Mucosa of rectum (tissue), 2 donors: ENCODE data around the gene SYTL3.
A peak's percentile ranks its signal among the peaks of the same experiment; 100 is the strongest.
"Not testable (repeated sequence)": the region's sequence is repeated elsewhere in the genome, so short reads cannot be mapped to it uniquely, and the experiment has no call there.

Experiments
- H3K27ac ChIP-seq, 2 donors: one replicate each; pipeline ENCODE4 v1.7.0; 2013; ENCODE audit warnings: inconsistent platforms in 2 of 2, low read depth in 2 of 2, low read length in 2 of 2
- H3K27me3 ChIP-seq, 2 donors: one replicate each; pipeline ENCODE4 v1.7.0; 2013; ENCODE audit warnings: low read length in 2 of 2; ENCODE audit not compliant: control insufficient read depth in 2 of 2, insufficient read depth in 2 of 2
- H3K36me3 ChIP-seq, 2 donors: one replicate each; pipeline ENCODE4 v1.7.0; 2013; ENCODE audit warnings: low read length in 2 of 2; ENCODE audit not compliant: control insufficient read depth in 2 of 2, insufficient read depth in 2 of 2
- H3K4me1 ChIP-seq, 2 donors: one replicate each; pipeline ENCODE4 v1.7.0; 2013; ENCODE audit warnings: low read length in 2 of 2, mild to moderate bottlenecking in 1 of 2; ENCODE audit not compliant: control insufficient read depth in 2 of 2, insufficient read depth in 2 of 2
- H3K4me3 ChIP-seq, 2 donors: one replicate each; pipeline ENCODE4 v1.7.0; 2013; ENCODE audit warnings: low read length in 2 of 2
- H3K9ac ChIP-seq, 2 donors: one replicate each; pipeline ENCODE4 v1.7.0; 2013; ENCODE audit warnings: low read length in 2 of 2, low read depth in 1 of 2, mild to moderate bottlenecking in 1 of 2
- H3K9me3 ChIP-seq, 2 donors: one replicate each; pipeline ENCODE4 v1.7.0; 2013; ENCODE audit warnings: low read length in 2 of 2; ENCODE audit not compliant: control insufficient read depth in 2 of 2
- donor health status: healthy.
- donor health status: Normal muscosa, but diverticular disease.

SYTL3 gene

GRCh38 chr6:158649289-158650143, at the start of gene SYTL3:
TSS of gene SYTL3 (plus strand) at chr6:158650054. CDS start at chr6:158663269, 13,215 bp downstream.
- Histone ChIP-seq H3K9me3 (no peaks in the 10 kb centered on the region), H3K4me3 (peak within 1 kb of the TSS in 1 of 2 donors; percentile 50)

GRCh38 chr6:158603261-158604047, 46.4 kb upstream of the SYTL3 start:
- no peaks in the 10 kb centered on the region for H3K9me3 ChIP-seq
- H3K4me1 ChIP-seq = no peaks in the 10 kb centered on the region
- no peak overlapping the region for H3K9ac ChIP-seq
- peaks cover 32 to 51% of the 10 kb centered on the region in 2 donors for H3K36me3 ChIP-seq
- H3K27ac ChIP-seq = no peak overlapping the region
- no peak overlapping the region for H3K4me3 ChIP-seq
- no peaks in the 10 kb centered on the region for H3K27me3 ChIP-seq

More at GRCh38 chr6:158649289-158650143, at the start of gene SYTL3:
- Histone ChIP-seq H3K27ac (peak within 1 kb of the TSS; percentile 46 to 74), H3K27me3 (no peaks in the 10 kb centered on the region), H3K9ac (peak within 1 kb of the TSS; percentile 0 to 24), H3K36me3 (no peaks in the 10 kb centered on the region), H3K4me1 (peaks cover 8 to 9% of the 10 kb centered on the region in 2 donors)

- peaks cover 30 to 53% of the 10 kb centered on the region in 2 donors for H3K36me3 ChIP-seq
- no peaks in the 10 kb centered on the region for H3K27me3 ChIP-seq
- no peaks in the 10 kb centered on the region for H3K9me3 ChIP-seq
- H3K9ac ChIP-seq = no peak overlapping the region
- H3K4me3 ChIP-seq = no peak overlapping the region
- no peak overlapping the region for H3K27ac ChIP-seq
- H3K4me1 ChIP-seq = no peaks in the 10 kb centered on the region
Measured at GRCh38 chr6:158604048-158604406, 45.8 kb upstream of the SYTL3 start.

DNA sequence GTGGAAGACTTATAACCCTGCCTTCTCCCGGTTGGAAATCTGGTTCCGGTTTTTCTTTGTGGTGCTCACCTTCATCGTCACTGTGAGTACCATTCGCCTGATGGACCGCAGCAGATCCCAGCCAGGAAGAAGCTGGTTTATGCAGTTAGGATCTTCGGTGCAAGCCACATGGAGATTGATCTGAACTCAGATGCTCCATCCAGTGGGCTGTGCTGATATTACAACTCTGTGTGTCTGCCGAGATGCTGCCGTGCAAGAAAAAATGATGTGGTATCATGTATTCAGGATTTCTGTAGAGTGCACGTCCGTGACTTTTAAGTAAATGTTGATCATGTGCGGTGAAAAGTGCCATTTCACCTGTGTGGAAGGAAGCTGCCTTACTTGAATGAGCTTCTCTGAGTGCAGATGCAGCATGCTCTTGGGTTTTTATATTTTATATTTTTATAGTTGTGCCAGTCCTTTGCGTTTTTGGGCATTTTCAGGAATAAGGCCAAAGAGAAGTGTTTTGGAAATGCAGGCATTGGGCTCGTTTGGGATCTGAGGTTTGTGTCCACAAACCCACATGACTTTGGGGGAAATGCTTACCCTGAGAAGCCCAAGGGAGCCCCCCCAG, 44.5 kb upstream of the SYTL3 start:
- no peak overlapping the region for H3K9ac ChIP-seq
- no peak overlapping the region for H3K4me3 ChIP-seq
- H3K27me3 ChIP-seq = no peaks in the 10 kb centered on the region
- peaks cover 39 to 56% of the 10 kb centered on the region in 2 donors for H3K36me3 ChIP-seq
- no peaks in the 10 kb centered on the region for H3K4me1 ChIP-seq
- no peak overlapping the region for H3K27ac ChIP-seq
- H3K9me3 ChIP-seq = no peaks in the 10 kb centered on the region

- H3K9me3 ChIP-seq, H3K4me1 ChIP-seq, H3K4me3 ChIP-seq, H3K27ac ChIP-seq, H3K27me3 ChIP-seq, H3K9ac ChIP-seq: not testable (repeated sequence)
- H3K36me3 ChIP-seq = peaks cover 45 to 60% of the 10 kb centered on the region in 2 donors
Measured at GRCh38 chr6:158606011-158606410, 43.8 kb upstream of the SYTL3 start.

DNA sequence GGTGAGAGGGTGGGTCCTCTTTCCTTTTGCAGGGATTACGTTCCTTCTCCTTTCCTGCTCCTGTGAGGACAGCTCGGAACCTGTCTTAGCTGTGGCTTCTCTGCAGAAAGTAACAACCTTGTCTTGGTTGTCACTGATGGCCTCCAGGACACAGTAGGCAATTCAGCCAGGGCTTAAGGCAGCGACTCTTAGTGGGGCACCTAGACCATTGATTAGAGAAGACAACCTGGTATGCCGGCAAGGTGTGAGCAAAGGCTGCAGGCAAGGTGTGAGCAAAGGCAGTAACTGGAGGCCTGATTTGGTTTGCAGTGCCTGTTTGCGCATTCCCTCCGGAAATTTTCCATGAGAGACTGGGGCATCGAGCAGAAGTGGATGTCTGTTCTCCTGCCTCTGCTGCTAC, 42.9 kb upstream of the SYTL3 start:
- no peaks in the 10 kb centered on the region for H3K27me3 ChIP-seq
- H3K4me1 ChIP-seq = no peaks in the 10 kb centered on the region
- H3K9me3 ChIP-seq = no peaks in the 10 kb centered on the region
- no peak overlapping the region for H3K27ac ChIP-seq
- H3K9ac ChIP-seq = no peak overlapping the region
- no peak overlapping the region for H3K4me3 ChIP-seq
- peaks cover 48 to 60% of the 10 kb centered on the region in 2 donors for H3K36me3 ChIP-seq

- H3K36me3 ChIP-seq = peaks cover 47 to 60% of the 10 kb centered on the region in 2 donors
Measured at GRCh38 chr6:158607411-158608170, 42.3 kb upstream of the SYTL3 start.

GRCh38 chr6:158608221-158608620, 41.6 kb upstream of the SYTL3 start:
- Histone ChIP-seq H3K36me3 (peaks cover 47 to 60% of the 10 kb centered on the region in 2 donors), H3K9ac (no peak overlapping the region), H3K27me3 (no peaks in the 10 kb centered on the region), H3K27ac (no peak overlapping the region), H3K9me3 (no peaks in the 10 kb centered on the region), H3K4me3 (no peak overlapping the region), H3K4me1 (no peaks in the 10 kb centered on the region)

More at GRCh38 chr6:158607411-158608170, 42.3 kb upstream of the SYTL3 start:
- H3K4me1 ChIP-seq = no peaks in the 10 kb centered on the region
- H3K27ac ChIP-seq = no peak overlapping the region
- H3K9ac ChIP-seq = no peak overlapping the region
- no peaks in the 10 kb centered on the region for H3K9me3 ChIP-seq
- no peak overlapping the region for H3K4me3 ChIP-seq
- no peaks in the 10 kb centered on the region for H3K27me3 ChIP-seq

DNA sequence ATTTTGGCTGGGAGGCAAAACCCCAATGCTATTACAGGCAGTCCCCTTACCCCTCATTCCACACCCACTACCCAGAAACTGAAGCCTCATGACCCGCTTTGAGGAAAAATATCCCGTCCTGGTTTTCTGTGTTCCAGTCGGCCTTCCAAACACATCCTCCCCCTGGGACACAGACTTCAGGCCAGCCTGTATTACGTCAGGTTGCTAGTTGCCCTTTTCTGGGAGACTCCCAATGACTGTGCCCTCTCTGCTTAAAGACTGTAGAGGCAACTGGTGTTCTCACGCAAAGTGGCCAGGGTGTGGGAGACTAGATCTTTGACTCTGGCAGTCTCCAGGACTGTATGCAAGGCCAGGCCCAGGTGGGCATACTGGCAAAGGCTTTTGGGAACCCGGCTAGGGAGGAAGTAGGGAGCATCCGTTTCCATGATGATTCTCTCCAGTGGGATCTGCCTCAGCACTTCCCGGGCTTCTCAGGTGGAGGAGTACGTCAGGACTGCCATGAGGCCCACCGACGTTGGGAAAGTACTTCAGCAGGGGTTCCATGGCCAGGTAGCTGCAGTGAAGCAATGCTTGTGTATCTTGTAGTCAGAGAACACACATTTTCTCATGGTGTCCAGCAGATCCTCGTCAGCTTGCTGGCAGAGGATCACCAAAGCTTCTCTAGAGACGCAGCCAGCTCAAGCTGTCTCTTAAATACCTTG, 40.2 kb upstream of the SYTL3 start:
- Histone ChIP-seq H3K27me3 (no peaks in the 10 kb centered on the region), H3K4me3 (no peak overlapping the region), H3K27ac (no peak overlapping the region), H3K4me1 (no peaks in the 10 kb centered on the region), H3K9me3 (no peaks in the 10 kb centered on the region), H3K36me3 (peaks cover 47 to 54% of the 10 kb centered on the region in 2 donors), H3K9ac (no peak overlapping the region)
